Measurements from ENCODE around the gene MRAS. TPM values are rescaled to one million over a fixed set of nuclear protein-coding genes. Genes with fewer than 3 reads are reported as not detected.
A peak's percentile ranks its signal among the peaks of the same experiment; 100 is the strongest.

Gene MRAS
- total and polyA plus RNA-seq, 2 of the 13 experiments (the other 11 are each of a cell fraction or from before 2014, with no cell fraction given) = 8.8 to 36.2 TPM

GRCh38 chr3:138398791-138399575 lies 50.6 kb downstream of the MRAS start (continued):
- TF ChIP-seq HMGXB4 (CRISPR knock-in tag; IDR thresholded peaks at IDR 0.05; ENCODE audit: borderline replicate concordance in 1 of 2, low read depth in 1 of 2) = no peak; a peak in 1 of 4 replicates
- TF ChIP-seq ZNF274 (CRISPR knock-in tag; IDR thresholded peaks at IDR 0.05) = 0 out of 2 replicates have a peak, but pooled peaks have one; percentile 39
- no peak for TF ChIP-seq KIAA2018 (CRISPR knock-in tag; IDR thresholded peaks at IDR 0.05; ENCODE audit: borderline replicate concordance)
- no peak for TF ChIP-seq HMG20A (CRISPR knock-in tag; IDR thresholded peaks at IDR 0.05; ENCODE audit: borderline replicate concordance)
- TF ChIP-seq ZNF639 (CRISPR knock-in tag; conservative IDR thresholded peaks at IDR 0.05) = no peak
- no peak for TF ChIP-seq ZNF740 (CRISPR knock-in tag; IDR thresholded peaks at IDR 0.05)
- no peak for TF ChIP-seq REPIN1 (CRISPR knock-in tag; IDR thresholded peaks at IDR 0.05; ENCODE audit: borderline replicate concordance, low read depth)
- no peak for TF ChIP-seq DNMT1 (CRISPR knock-in tag; IDR thresholded peaks at IDR 0.05)
- peak; percentile 64; the same call in 1 of the 2 replicates for TF ChIP-seq GFI1 (CRISPR knock-in tag; IDR thresholded peaks at IDR 0.05; ENCODE audit: borderline replicate concordance)
- no peak for TF ChIP-seq AKAP8 (CRISPR knock-in tag; IDR thresholded peaks at IDR 0.05)
- TF ChIP-seq ZNF446 (CRISPR knock-in tag; IDR thresholded peaks at IDR 0.05) = no peak
- TF ChIP-seq POLR2AphosphoS5 (IDR thresholded peaks at IDR 0.05; ENCODE audit: low read depth, low read length) = no peak
- no peak for TF ChIP-seq ZNF343 (CRISPR knock-in tag; IDR thresholded peaks at IDR 0.05)
- TF ChIP-seq SRSF4 (IDR thresholded peaks at IDR 0.05; ENCODE audit: low read depth, low read length, poor library complexity, severe bottlenecking) = no peak
- no peak for TF ChIP-seq ZBTB3 (CRISPR knock-in tag; IDR thresholded peaks at IDR 0.05; ENCODE audit: borderline replicate concordance, low read depth)
